Mesenchymal stem cell (in vitro differentiated cells and primary cell): ENCODE data around the gene VPS4A.

Experiments used
- DNase-seq: peaks from one replicate; pipeline ENCODE4 v3.0.0-alpha.2; 2013
- H2AFZ ChIP-seq: one replicate; pipeline ENCODE4 v1.6.1; 2013; ENCODE audit warnings: low read depth, mild to moderate bottlenecking, control low read depth, inconsistent platforms, low read length, moderate library complexity
- H2AK5ac ChIP-seq: 2 replicates; pipeline ENCODE4 v1.6.1; 2013; ENCODE audit warnings: low read length, moderate library complexity, mild to moderate bottlenecking, inconsistent platforms; ENCODE audit not compliant: severe bottlenecking
- H2BK120ac ChIP-seq: one replicate; pipeline ENCODE4 v1.6.1; 2013; ENCODE audit warnings: low read depth, mild to moderate bottlenecking, inconsistent platforms, low read length, moderate library complexity
- H2BK12ac ChIP-seq, 2 experiments: one replicate each; pipeline ENCODE4 v1.6.1; 2013; ENCODE audit warnings: inconsistent platforms in 2 of 2, low read length in 2 of 2, mild to moderate bottlenecking in 2 of 2, moderate library complexity in 2 of 2, control low read depth in 1 of 2
- H2BK15ac ChIP-seq: one replicate; pipeline ENCODE4 v1.6.1; 2013; ENCODE audit warnings: mild to moderate bottlenecking, low read depth, inconsistent platforms; ENCODE audit not compliant: poor library complexity, severe bottlenecking
- H2BK5ac ChIP-seq: 2 replicates; pipeline ENCODE4 v1.6.1; 2013; ENCODE audit warnings: low read depth, mild to moderate bottlenecking, low read length, control low read depth, inconsistent platforms; ENCODE audit not compliant: poor library complexity, severe bottlenecking
- H3K14ac ChIP-seq, 2 experiments: one replicate each; pipeline ENCODE4 v1.6.1; 2013; ENCODE audit warnings: inconsistent platforms in 2 of 2, low read length in 2 of 2, control low read depth in 1 of 2, mild to moderate bottlenecking in 1 of 2, moderate library complexity in 1 of 2
- H3K18ac ChIP-seq, 2 experiments: one replicate each; pipeline ENCODE4 v1.6.1; 2013; ENCODE audit warnings: inconsistent platforms in 2 of 2, low read length in 2 of 2, control low read depth in 1 of 2, low read depth in 1 of 2, mild to moderate bottlenecking in 1 of 2
- H3K23ac ChIP-seq, 2 experiments: one replicate each; pipeline ENCODE4 v1.6.1; 2013; ENCODE audit warnings: inconsistent platforms in 2 of 2, low read length in 2 of 2, mild to moderate bottlenecking in 2 of 2, moderate library complexity in 2 of 2, control low read depth in 1 of 2
- H3K27ac ChIP-seq: 2 replicates; pipeline ENCODE4 v1.5.1; 2013; ENCODE audit warnings: mild to moderate bottlenecking, moderate library complexity, low read length, control low read depth, inconsistent platforms; ENCODE audit not compliant: poor library complexity, severe bottlenecking
- H3K27me3 ChIP-seq, 2 experiments: 2 replicates each; pipeline versions ENCODE4 v1.6.1 to v1.7.0; 2013; ENCODE audit warnings: low read length in 2 of 2, mild to moderate bottlenecking in 2 of 2, moderate library complexity in 2 of 2, control low read depth in 1 of 2, inconsistent platforms in 1 of 2; ENCODE audit not compliant: control insufficient read depth in 1 of 2, insufficient read depth in 1 of 2
- H3K36me3 ChIP-seq, 2 experiments: 2 replicates each; pipeline versions ENCODE4 v1.6.1 to v1.7.0; 2013; ENCODE audit warnings: low read length in 2 of 2, control low read depth in 1 of 2, inconsistent platforms in 1 of 2, low read depth in 1 of 2, mild to moderate bottlenecking in 1 of 2; ENCODE audit not compliant: insufficient read depth in 2 of 2, control insufficient read depth in 1 of 2
- H3K4ac ChIP-seq, 2 experiments: one replicate each; pipeline ENCODE4 v1.6.1; 2013; ENCODE audit warnings: inconsistent platforms in 2 of 2, low read length in 2 of 2, mild to moderate bottlenecking in 2 of 2, moderate library complexity in 2 of 2, control low read depth in 1 of 2, low read depth in 1 of 2
- H3K4me1 ChIP-seq: 2 replicates; pipeline ENCODE4 v1.6.1; 2013; ENCODE audit warnings: low read depth, low read length, control low read depth; ENCODE audit not compliant: control insufficient read depth, insufficient read depth
- H3K4me2 ChIP-seq: 2 replicates; pipeline ENCODE4 v1.6.1; 2013; ENCODE audit warnings: low read length, mild to moderate bottlenecking, inconsistent platforms; ENCODE audit not compliant: poor library complexity, severe bottlenecking
- H3K4me3 ChIP-seq, 2 experiments: 2 replicates each; pipeline versions ENCODE4 v1.5.1 to v1.7.0; 2013; ENCODE audit warnings: low read length in 2 of 2, mild to moderate bottlenecking in 2 of 2, control low read depth in 1 of 2, low read depth in 1 of 2; ENCODE audit not compliant: insufficient read depth in 1 of 2
- H3K79me1 ChIP-seq: replicated peaks from 2 replicates; pipeline ENCODE4 v1.6.1; 2013; ENCODE audit warnings: mild to moderate bottlenecking, control low read depth, low read length, inconsistent platforms; ENCODE audit not compliant: poor library complexity, severe bottlenecking
- H3K9ac ChIP-seq: 2 replicates; pipeline ENCODE4 v1.7.0; 2013; ENCODE audit warnings: mild to moderate bottlenecking, low read length, moderate library complexity
- H3K9me3 ChIP-seq: 2 replicates; pipeline ENCODE4 v1.7.0; 2013; ENCODE audit warnings: mild to moderate bottlenecking, low read length; ENCODE audit not compliant: control insufficient read depth
- H4K8ac ChIP-seq: one replicate; pipeline ENCODE4 v1.6.1; 2013; ENCODE audit warnings: inconsistent platforms, mild to moderate bottlenecking, low read length, moderate library complexity
- H4K91ac ChIP-seq: one replicate; pipeline ENCODE4 v1.6.1; 2013; ENCODE audit warnings: mild to moderate bottlenecking, low read length, inconsistent platforms
- WGBS: methylation state at CpG from one replicate; pipeline ENCODE4 v1.1.7; 2013; ENCODE audit warnings: mixed read lengths; 5-methylcytosine and 5-hydroxymethylcytosine counted together

VPS4A gene

DNA sequence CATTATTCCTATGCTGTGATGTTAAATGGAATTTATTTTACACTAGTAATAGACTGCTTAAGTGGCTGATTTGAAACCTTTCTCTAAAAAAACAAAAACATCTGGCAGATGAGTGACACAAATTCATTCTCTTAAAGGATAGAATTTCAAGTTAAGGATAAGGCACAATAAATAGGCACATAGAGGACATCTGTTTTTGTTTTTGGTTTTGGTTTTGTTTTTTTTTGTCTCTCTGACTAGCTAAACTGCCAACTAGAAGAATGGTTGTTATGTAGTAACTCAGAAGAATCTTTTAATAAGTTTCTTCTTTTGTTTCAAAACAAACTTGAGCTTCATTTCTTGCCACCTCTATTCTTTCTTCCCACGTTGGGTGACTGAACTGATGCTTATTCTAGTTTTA, 5.1 kb upstream of the VPS4A start:
- no peak overlapping the region for H3K14ac ChIP-seq
- H2BK15ac ChIP-seq, result no peak overlapping the region
- H3K79me1 ChIP-seq, result peaks cover 3% of the 10 kb centered on the region
- H2BK12ac ChIP-seq, result no peak overlapping the region
- no peak overlapping the region for H4K91ac ChIP-seq
- no peak overlapping the region for H3K18ac ChIP-seq
- no peaks in the 10 kb centered on the region for H3K9me3 ChIP-seq
- no peak overlapping the region for H3K27ac ChIP-seq
- H3K4me3 ChIP-seq, result no peak overlapping the region
- no peak overlapping the region for H3K4ac ChIP-seq
- no peak overlapping the region for H2BK5ac ChIP-seq
- H3K9ac ChIP-seq, result peak overlapping the region; percentile 5
- WGBS, result no CpG with 5 or more reads among the region's 1 CpG
- no peak overlapping the region for H3K4me2 ChIP-seq
- H2BK120ac ChIP-seq, result no peak overlapping the region
- H2AK5ac ChIP-seq, result no peak overlapping the region
- H3K27me3 ChIP-seq, result no peaks in the 10 kb centered on the region
- no peak for DNase-seq
- H4K8ac ChIP-seq, result no peak overlapping the region
- H3K23ac ChIP-seq, result no peak overlapping the region
- peaks cover 3 to 59% of the 10 kb centered on the region in 2 experiments for H3K36me3 ChIP-seq
- no peak overlapping the region for H2AFZ ChIP-seq
- H3K4me1 ChIP-seq, result peaks cover 8% of the 10 kb centered on the region

- H4K8ac ChIP-seq, result no peak overlapping the region
- H3K4me2 ChIP-seq, result no peak overlapping the region
- H3K4me1 ChIP-seq, result peaks cover 6% of the 10 kb centered on the region
- peaks cover 3 to 48% of the 10 kb centered on the region in 2 experiments for H3K36me3 ChIP-seq
- no peaks in the 10 kb centered on the region for H3K9me3 ChIP-seq
- no peak for DNase-seq
- H3K14ac ChIP-seq, result no peak overlapping the region
- no peak overlapping the region for H2BK12ac ChIP-seq
- no peak overlapping the region for H3K27ac ChIP-seq
- H3K4ac ChIP-seq, result no peak overlapping the region
- no peak overlapping the region for H3K23ac ChIP-seq
- no peak overlapping the region for H2BK5ac ChIP-seq
- 100% methylated on average over 1 of the region's 1 CpG for WGBS
- no peak overlapping the region for H3K4me3 ChIP-seq
- H2BK15ac ChIP-seq, result no peak overlapping the region
- H3K18ac ChIP-seq, result no peak overlapping the region
- H2AFZ ChIP-seq, result no peak overlapping the region
- H3K9ac ChIP-seq, result no peak overlapping the region
- no peak overlapping the region for H2BK120ac ChIP-seq
- no peak overlapping the region for H2AK5ac ChIP-seq
- no peaks in the 10 kb centered on the region for H3K27me3 ChIP-seq
- no peak overlapping the region for H4K91ac ChIP-seq
- peaks cover 3% of the 10 kb centered on the region for H3K79me1 ChIP-seq
Measured at GRCh38 chr16:69307091-69307490, 4.1 kb upstream of the VPS4A start.

DNA sequence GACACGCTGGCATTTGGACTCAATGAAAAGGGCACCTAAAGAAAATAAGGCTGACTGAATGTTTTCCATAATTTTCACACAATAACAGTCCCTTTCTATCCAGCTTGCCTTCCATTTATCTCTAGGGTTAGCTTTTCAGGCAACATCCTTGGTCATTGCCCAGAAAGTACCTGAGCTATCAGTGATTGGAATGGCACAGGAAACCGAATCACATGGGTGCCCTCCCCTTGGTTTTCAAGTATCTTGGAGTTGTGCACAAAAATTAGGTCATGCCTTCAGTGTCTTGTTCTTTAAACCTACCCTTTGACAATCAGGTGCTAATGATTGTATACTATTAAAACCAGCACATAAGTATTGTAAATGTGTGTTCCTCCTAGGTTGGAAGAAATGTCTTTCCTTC, 3.3 kb upstream of the VPS4A start:
- Histone ChIP-seq H4K8ac (no peak overlapping the region), H3K27ac (no peak overlapping the region), H3K23ac (no peak overlapping the region), H3K79me1 (peaks cover 2% of the 10 kb centered on the region), H2AFZ (no peak overlapping the region), H3K36me3 (peaks cover 0 to 41% of the 10 kb centered on the region in 2 experiments), H2BK120ac (no peak overlapping the region), H2BK5ac (no peak overlapping the region), H3K9me3 (no peaks in the 10 kb centered on the region), H3K4me2 (no peak overlapping the region), H2BK12ac (no peak overlapping the region), H3K14ac (no peak overlapping the region), H4K91ac (no peak overlapping the region), H3K27me3 (no peaks in the 10 kb centered on the region), H3K4me1 (peaks cover 6% of the 10 kb centered on the region), H3K18ac (no peak overlapping the region), H3K4me3 (no peak overlapping the region), H2AK5ac (no peak overlapping the region), H2BK15ac (no peak overlapping the region), H3K4ac (no peak overlapping the region), H3K9ac (no peak overlapping the region)
- 100% methylated on average over 2 of the region's 2 CpGs for WGBS
- no peak for DNase-seq

- peaks cover 7 to 38% of the 10 kb centered on the region in 2 experiments for H3K36me3 ChIP-seq
- H4K91ac ChIP-seq, result no peak overlapping the region
- H3K79me1 ChIP-seq, result peaks cover 2% of the 10 kb centered on the region
- no peak overlapping the region for H2BK12ac ChIP-seq
- H3K4me3 ChIP-seq, result no peak overlapping the region
- H3K9me3 ChIP-seq, result no peaks in the 10 kb centered on the region
- H3K14ac ChIP-seq, result no peak overlapping the region
- H3K9ac ChIP-seq, result no peak overlapping the region
- no peaks in the 10 kb centered on the region for H3K27me3 ChIP-seq
- peaks cover 6% of the 10 kb centered on the region for H3K4me1 ChIP-seq
- no peak overlapping the region for H3K18ac ChIP-seq
- no peak overlapping the region for H3K27ac ChIP-seq
- no peak overlapping the region for H2BK120ac ChIP-seq
- no peak overlapping the region for H2BK15ac ChIP-seq
- no peak overlapping the region for H2AK5ac ChIP-seq
- 96% methylated on average over 9 of the region's 12 CpGs for WGBS
- H4K8ac ChIP-seq, result no peak overlapping the region
- H3K4me2 ChIP-seq, result no peak overlapping the region
- no peak overlapping the region for H2BK5ac ChIP-seq
- H3K4ac ChIP-seq, result no peak overlapping the region
- DNase-seq, result no peak
- no peak overlapping the region for H3K23ac ChIP-seq
- H2AFZ ChIP-seq, result no peak overlapping the region
Measured at GRCh38 chr16:69309316-69309715, 1.8 kb upstream of the VPS4A start.
